HEK293 (cell line): ENCODE results near the gene SP7.

Experiments used
- CTCF ChIA-PET: fragments of 350-600 bp; formaldehyde crosslinking; extraction: SDS; loops from one replicate; lab custom pipeline; 2021; ENCODE audit warnings: antibody characterized with exemption; lab: Yijun Ruan, JAX
- POLR2A ChIA-PET: fragments of 300-600 bp; formaldehyde crosslinking; extraction: SDS; loops from one replicate; lab custom pipeline; 2020; ENCODE audit warnings: antibody characterized with exemption, inconsistent platforms; lab: Yijun Ruan, JAX
- H3K27ac ChIP-seq: fragments of 200-500 bp; sonication (Bioruptor generic); 2 replicates; pipeline ENCODE4 v1.5.1; 2014; ENCODE audit warnings: low read depth, low read length, control low read depth, inconsistent platforms; ENCODE audit errors: extremely low read depth
- H3K36me3 ChIP-seq, 2 experiments: fragments of 200-500 bp in 1 of 2; sonication (Bioruptor generic) in 1 of 2; 1 replicate in 1 of 2; 2 replicates in 1 of 2; pipeline ENCODE4 v1.5.1; 2014 to 2017; ENCODE audit warnings: inconsistent platforms in 2 of 2, low read length in 2 of 2; ENCODE audit not compliant: control insufficient read depth in 2 of 2, insufficient read depth in 1 of 2
- H3K4me1 ChIP-seq: fragments of 200-500 bp; sonication (Bioruptor generic); 2 replicates; pipeline ENCODE4 v1.5.1; 2014; ENCODE audit warnings: mild to moderate bottlenecking, low read length, inconsistent platforms; ENCODE audit not compliant: control insufficient read depth, insufficient read depth
- H3K4me3 ChIP-seq: 2 replicates; pipeline ENCODE4 v1.5.1; 2011; ENCODE audit warnings: low read depth, mild to moderate bottlenecking, control low read depth, low read length, moderate library complexity
- H3K9me3 ChIP-seq: fragments of 200-500 bp; sonication (Bioruptor generic); 2 replicates; pipeline ENCODE4 v1.5.1; 2014; ENCODE audit warnings: low read depth, low read length, inconsistent platforms; ENCODE audit not compliant: control insufficient read depth, insufficient read depth
- CTCF ChIP-seq: fragments of 450-650 bp; formaldehyde crosslinking; IDR thresholded peaks from 2 replicates; pipeline ENCODE4 v1.5.1; 2016; ENCODE audit warnings: missing biosample characterization, missing genetic modification characterization
- HOXC10 ChIP-seq: sonication (generic); formaldehyde crosslinking; IDR thresholded peaks from 2 replicates; pipeline ENCODE4 v1.8.1; 2023; ENCODE audit warnings: mild to moderate bottlenecking, missing genetic modification reagents
- IKZF3 ChIP-seq: fragments of 450-650 bp; IDR thresholded peaks from 2 replicates; pipeline ENCODE4 v1.5.0; 2018; ENCODE audit warnings: missing biosample characterization, mild to moderate bottlenecking, missing genetic modification characterization, moderate library complexity
- KLF9 ChIP-seq: fragments of 450-650 bp; formaldehyde crosslinking; IDR thresholded peaks from 2 replicates; pipeline ENCODE4 v1.5.1; 2016; ENCODE audit warnings: missing biosample characterization, missing genetic modification characterization, low read depth
- SETDB1 ChIP-seq: IDR thresholded peaks from one replicate; pipeline ENCODE4 v1.6.1; 2017; ENCODE audit warnings: mild to moderate bottlenecking, low read length, moderate library complexity, mixed read lengths; ENCODE audit not compliant: insufficient read length
- SP2 ChIP-seq: fragments of 450-650 bp; formaldehyde crosslinking; IDR thresholded peaks from 2 replicates; pipeline ENCODE4 v1.5.1; 2016; ENCODE audit warnings: missing biosample characterization, missing genetic modification characterization
- ZBTB11 ChIP-seq: fragments of 450-650 bp; formaldehyde crosslinking; conservative IDR thresholded peaks from 2 replicates; pipeline ENCODE4 v1.5.1; 2016; ENCODE audit warnings: low read depth, missing biosample characterization, missing genetic modification characterization
- ZBTB7A ChIP-seq: fragments of 450-650 bp; formaldehyde crosslinking; IDR thresholded peaks from 2 replicates; pipeline ENCODE4 v1.5.1; 2016; ENCODE audit warnings: low read depth, missing biosample characterization, missing genetic modification characterization
- ZFP3 ChIP-seq: fragments of 450-650 bp; formaldehyde crosslinking; IDR thresholded peaks from 2 replicates; pipeline ENCODE4 v1.5.1; 2016; ENCODE audit warnings: low read depth, missing biosample characterization, missing genetic modification characterization
- ZFP41 ChIP-seq: fragments of 450-650 bp; formaldehyde crosslinking; IDR thresholded peaks from 2 replicates; pipeline ENCODE4 v1.5.1; 2016; ENCODE audit warnings: missing biosample characterization, missing genetic modification characterization, borderline replicate concordance
- ZFP69B ChIP-seq: fragments of 450-650 bp; formaldehyde crosslinking; IDR thresholded peaks from 2 replicates; pipeline ENCODE4 v1.5.1; 2016; ENCODE audit warnings: missing biosample characterization, missing genetic modification characterization
- ZNF121 ChIP-seq: fragments of 450-650 bp; formaldehyde crosslinking; IDR thresholded peaks from 2 replicates; pipeline ENCODE4 v1.5.1; 2016; ENCODE audit warnings: missing biosample characterization, missing genetic modification characterization
- ZNF133 ChIP-seq: fragments of 450-650 bp; formaldehyde crosslinking; IDR thresholded peaks from 2 replicates; pipeline ENCODE4 v1.5.1; 2016; ENCODE audit warnings: missing biosample characterization, missing genetic modification characterization
- ZNF174 ChIP-seq: fragments of 450-650 bp; formaldehyde crosslinking; IDR thresholded peaks from 2 replicates; pipeline ENCODE4 v1.5.0; 2017; ENCODE audit warnings: missing biosample characterization, mild to moderate bottlenecking, missing genetic modification characterization
- ZNF23 ChIP-seq: fragments of 450-650 bp; formaldehyde crosslinking; IDR thresholded peaks from 2 replicates; pipeline ENCODE4 v1.5.1; 2016; ENCODE audit warnings: missing biosample characterization, missing genetic modification characterization, borderline replicate concordance
- ZNF239 ChIP-seq: fragments of 450-650 bp; formaldehyde crosslinking; IDR thresholded peaks from 2 replicates; pipeline ENCODE4 v1.5.1; 2016; ENCODE audit warnings: missing biosample characterization, missing genetic modification characterization
- ZNF26 ChIP-seq: fragments of 450-650 bp; formaldehyde crosslinking; IDR thresholded peaks from 2 replicates; pipeline ENCODE4 v1.5.1; 2016; ENCODE audit warnings: missing biosample characterization, missing genetic modification characterization
- ZNF266 ChIP-seq: fragments of 450-650 bp; formaldehyde crosslinking; IDR thresholded peaks from 2 replicates; pipeline ENCODE4 v1.5.1; 2016; ENCODE audit warnings: missing biosample characterization, missing genetic modification characterization, low read depth
- ZNF354C ChIP-seq: fragments of 450-650 bp; formaldehyde crosslinking; IDR thresholded peaks from 2 replicates; pipeline ENCODE4 v1.5.1; 2016; ENCODE audit warnings: missing biosample characterization, missing genetic modification characterization, low read depth, borderline replicate concordance
- ZNF404 ChIP-seq: fragments of 450-650 bp; formaldehyde crosslinking; IDR thresholded peaks from 2 replicates; pipeline ENCODE4 v1.5.1; 2017; ENCODE audit warnings: missing biosample characterization, missing genetic modification characterization
- ZNF501 ChIP-seq: fragments of 450-650 bp; formaldehyde crosslinking; IDR thresholded peaks from 2 replicates; pipeline ENCODE4 v1.5.1; 2016; ENCODE audit warnings: missing biosample characterization, missing genetic modification characterization
- ZNF510 ChIP-seq: fragments of 450-650 bp; formaldehyde crosslinking; IDR thresholded peaks from 2 replicates; pipeline ENCODE4 v1.5.1; 2018; ENCODE audit warnings: mild to moderate bottlenecking, missing genetic modification characterization, missing biosample characterization; ENCODE audit not compliant: insufficient replicate concordance
- ZNF544 ChIP-seq: fragments of 450-650 bp; formaldehyde crosslinking; IDR thresholded peaks from 2 replicates; pipeline ENCODE4 v1.5.0; 2017; ENCODE audit warnings: missing biosample characterization, missing genetic modification characterization
- ZNF580 ChIP-seq: fragments of 450-650 bp; formaldehyde crosslinking; IDR thresholded peaks from 2 replicates; pipeline ENCODE4 v1.5.1; 2016; ENCODE audit warnings: missing biosample characterization, missing genetic modification characterization
- ZNF610 ChIP-seq: fragments of 450-650 bp; formaldehyde crosslinking; IDR thresholded peaks from 2 replicates; pipeline ENCODE4 v1.5.1; 2016; ENCODE audit warnings: missing biosample characterization, missing genetic modification characterization, borderline replicate concordance
- ZNF776 ChIP-seq: fragments of 450-650 bp; formaldehyde crosslinking; IDR thresholded peaks from 2 replicates; pipeline ENCODE4 v1.5.0; 2017; ENCODE audit warnings: missing biosample characterization, missing genetic modification characterization, borderline replicate concordance
- ZNF837 ChIP-seq: fragments of 450-650 bp; formaldehyde crosslinking; IDR thresholded peaks from 2 replicates; pipeline ENCODE4 v1.5.1; 2016; ENCODE audit warnings: missing biosample characterization, missing genetic modification characterization

SP7 gene

GRCh38 chr12:53308276-53308675, 27.9 kb downstream of the SP7 start:
- Histone ChIP-seq H3K36me3 (peaks cover 20 to 65% of the 10 kb centered on the region in 2 experiments), H3K4me1 (no peaks in the 10 kb centered on the region), H3K27ac (no peak overlapping the region), H3K9me3 (no peaks in the 10 kb centered on the region), H3K4me3 (no peak overlapping the region)
- TF ChIP-seq CTCF (tag by site-specific recombination) (no peak), ZNF610 (tag by site-specific recombination) (no peak), SP2 (no peak), ZNF23 (no peak), ZNF174 (tag by site-specific recombination) (no peak), ZNF544 (tag by site-specific recombination) (no peak), ZNF501 (tag by site-specific recombination) (no peak), ZNF580 (no peak), IKZF3 (tag by site-specific recombination) (no peak), ZNF510 (tag by site-specific recombination) (no peak), ZNF354C (tag by site-specific recombination) (no peak), KLF9 (no peak), ZNF404 (no peak), HOXC10 (CRISPR knock-in tag) (no peak), ZNF26 (tag by site-specific recombination) (no peak)
- ChIA-PET POLR2A (interaction anchor here (0.6 to 3.6 kb wide), 5 partner anchors 9 to 43 kb away, joined by 3 to 13 read pairs (median 4); partner anchors contain the start of genes AAAS and MYG1), CTCF (interaction anchor here (0.6 to 5.1 kb wide), 3 partner anchors 13 to 200 kb away, joined by 4 to 34 read pairs (median 5); partner anchors contain the start of gene AAAS)

- Histone ChIP-seq H3K9me3 (no peaks in the 10 kb centered on the region), H3K4me3 (no peak overlapping the region), H3K27ac (no peak overlapping the region), H3K4me1 (no peaks in the 10 kb centered on the region), H3K36me3 (peaks cover 27 to 79% of the 10 kb centered on the region in 2 experiments)
- ChIA-PET CTCF (interaction anchor here (0.6 kb wide), 1 partner anchor 151 kb away, joined by 4 read pairs; no protein-coding TSS in a partner anchor), POLR2A (no interaction called here)
- TF ChIP-seq SETDB1 (no peak), ZNF121 (no peak), ZNF133 (tag by site-specific recombination) (no peak), ZNF239 (tag by site-specific recombination) (no peak), ZFP69B (tag by site-specific recombination) (no peak), ZBTB11 (tag by site-specific recombination) (no peak), ZFP41 (tag by site-specific recombination) (no peak), ZNF776 (no peak), ZBTB7A (tag by site-specific recombination) (no peak), ZFP3 (tag by site-specific recombination) (no peak), ZNF837 (tag by site-specific recombination) (no peak), ZNF266 (tag by site-specific recombination) (no peak)
Observed at GRCh38 chr12:53306826-53307225, 29.3 kb downstream of the SP7 start.
